HG03558 (cell line): ENCODE results near the gene ERLEC1.
"Not testable (repeated sequence)": the region's sequence is repeated elsewhere in the genome, so short reads cannot be mapped to it uniquely, and the experiment has no call there.

Experiments used
- ATAC-seq: cut with Tn5 transposase; IDR thresholded peaks from one replicate; pipeline ENCODE4 v1.9.1; 2021; ENCODE audit warnings: moderate number of reproducible peaks; ENCODE audit not compliant: unreplicated experiment; ENCODE audit errors: extremely low read depth

ERLEC1 gene

DNA sequence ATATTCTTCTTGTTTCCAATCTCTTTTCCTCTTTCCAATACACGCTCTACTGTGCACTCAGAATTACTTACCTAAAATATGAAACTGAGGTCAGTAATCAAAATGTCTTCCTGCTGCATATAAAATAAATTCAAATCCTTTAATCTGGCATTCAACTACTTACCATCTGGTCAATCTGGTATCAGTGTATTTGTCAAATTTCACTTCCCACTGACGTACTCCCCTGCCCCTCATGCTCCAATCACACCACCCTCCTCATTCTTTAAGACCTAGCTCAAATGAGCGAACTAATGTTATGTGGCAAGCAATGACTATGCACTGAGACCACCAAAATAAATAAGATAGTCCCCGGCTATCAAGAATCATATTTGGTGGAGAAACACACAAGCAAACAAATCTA lies 6.8 kb upstream of the ERLEC1 start:
- no peak for ATAC-seq

DNA sequence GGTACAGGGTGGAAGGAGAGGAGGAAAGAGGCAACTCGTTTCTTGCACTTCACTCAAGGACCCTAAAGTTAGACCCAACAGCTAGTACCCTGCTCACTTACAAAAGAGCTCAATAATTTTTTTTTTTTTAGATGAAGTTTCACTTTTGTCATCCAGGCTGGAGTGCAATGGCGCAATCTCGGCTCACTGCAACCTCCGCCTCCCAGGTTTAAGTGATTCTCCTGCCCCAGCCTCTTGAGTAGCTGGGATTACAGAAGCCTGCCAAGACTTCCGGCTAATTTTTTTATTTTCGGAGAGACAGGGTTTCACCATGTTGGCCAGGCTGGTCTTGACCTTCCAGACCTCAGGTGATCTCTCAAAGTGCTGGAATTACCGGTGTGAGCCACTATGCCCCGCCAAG lies 4.2 kb upstream of the ERLEC1 start:
- ATAC-seq: no peak

DNA sequence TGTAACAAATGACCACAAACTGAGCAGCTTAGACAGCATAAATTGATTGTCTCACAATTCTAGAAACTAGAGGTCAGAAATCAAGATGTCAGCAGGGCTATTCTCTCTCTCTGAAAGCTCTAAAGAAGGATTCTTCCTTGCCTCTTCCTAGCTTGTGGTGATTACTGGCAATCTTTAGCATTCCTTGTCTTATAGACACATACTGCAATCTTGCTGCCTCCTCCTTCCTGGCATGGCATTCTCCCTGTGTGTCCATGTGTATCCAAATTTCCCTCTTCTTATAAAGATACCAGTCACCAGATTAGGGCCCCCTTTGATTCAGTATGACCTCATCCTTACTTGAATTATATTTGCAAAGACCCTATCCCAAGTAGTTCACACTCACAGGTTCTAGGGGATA lies 2.4 kb upstream of the ERLEC1 start:
- ATAC-seq: no peak

DNA sequence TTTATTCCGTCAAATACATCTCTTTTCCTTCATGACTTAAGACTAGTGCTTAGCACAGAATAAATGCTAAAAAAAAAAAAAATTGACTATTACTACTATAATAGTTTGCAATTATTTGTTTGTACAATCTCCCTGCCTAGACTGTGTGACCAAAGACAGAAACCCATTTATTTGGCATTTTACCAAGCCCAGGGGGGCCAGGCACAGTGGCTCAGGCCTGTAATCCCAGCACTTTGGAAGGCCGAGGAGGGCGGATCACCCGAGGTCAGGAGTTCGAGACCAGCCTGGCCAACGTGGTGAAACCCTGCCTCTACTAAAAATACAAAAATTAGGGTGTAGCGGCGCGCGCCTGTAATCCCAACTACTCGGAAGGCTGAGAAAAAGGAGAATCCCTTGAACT lies 1.5 kb upstream of the ERLEC1 start:
- no peak for ATAC-seq

DNA sequence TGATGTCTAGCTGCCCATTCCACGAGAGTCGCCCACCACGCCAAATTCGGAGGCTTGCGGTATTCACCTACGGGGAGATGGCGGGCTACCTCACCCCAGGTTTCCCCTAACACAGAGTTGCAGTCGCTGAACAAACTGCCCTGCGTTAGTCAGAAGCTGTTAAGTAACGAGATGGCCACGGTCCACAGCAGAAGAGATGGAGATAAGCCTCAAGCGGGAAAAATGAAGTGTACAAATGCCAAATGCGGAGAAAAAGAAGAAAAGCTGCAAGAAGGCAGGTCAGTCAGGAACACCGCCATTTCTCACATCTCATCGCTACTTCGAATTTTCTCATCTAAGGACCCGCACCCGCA lies 516 bp upstream of the ERLEC1 start:
- ATAC-seq: no peak

DNA sequence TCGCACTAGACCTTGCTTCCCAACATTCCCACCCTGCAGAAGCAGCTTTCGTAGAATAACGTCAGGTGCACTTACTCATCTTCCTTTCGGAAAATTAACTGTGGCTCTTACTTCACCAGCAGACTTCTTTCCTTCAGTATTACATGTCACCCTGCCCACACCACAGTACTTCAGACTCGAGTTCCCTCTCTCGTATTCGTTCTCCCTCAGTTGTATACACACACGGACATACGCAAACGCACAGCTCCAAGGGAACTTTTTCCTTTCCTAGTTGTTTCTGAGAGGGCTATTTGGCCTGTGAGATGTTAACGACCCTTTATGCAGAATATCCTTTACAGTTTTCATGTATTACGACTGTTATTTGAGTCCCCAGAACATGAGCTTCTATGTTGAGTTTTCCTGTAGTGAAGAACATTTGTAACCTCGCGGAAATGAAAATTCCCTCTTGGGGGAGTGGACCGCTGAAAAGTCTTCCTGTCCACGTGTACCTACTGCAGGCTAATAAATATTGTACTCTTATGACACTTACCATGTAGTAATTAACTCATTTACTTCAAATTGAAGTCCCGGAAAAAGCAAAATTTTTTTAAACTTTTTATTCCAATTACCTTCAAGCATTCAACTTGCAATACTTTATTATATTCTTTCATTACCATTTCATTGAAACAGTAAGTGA lies 908 bp downstream of the ERLEC1 start:
- ATAC-seq: no peak

DNA sequence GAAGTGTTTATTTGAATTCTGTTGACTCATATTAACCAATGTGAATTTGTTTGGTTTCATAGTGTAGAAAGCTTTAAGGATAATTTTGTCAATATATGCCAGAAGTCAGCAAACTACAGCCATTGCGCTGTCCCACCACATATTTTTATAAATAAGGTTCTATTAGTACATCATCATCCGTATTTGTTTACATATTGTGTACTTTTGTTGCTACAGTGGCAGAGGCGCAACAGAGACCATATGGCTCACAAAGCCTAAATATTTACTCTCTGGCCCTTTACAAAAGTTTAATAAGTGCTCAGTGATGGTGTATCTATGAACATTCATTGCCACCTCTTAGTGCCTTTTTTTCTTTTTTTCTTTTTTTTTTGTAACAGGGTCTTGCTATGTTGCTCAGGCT lies 6.4 kb downstream of the ERLEC1 start:
- no peak for ATAC-seq

DNA sequence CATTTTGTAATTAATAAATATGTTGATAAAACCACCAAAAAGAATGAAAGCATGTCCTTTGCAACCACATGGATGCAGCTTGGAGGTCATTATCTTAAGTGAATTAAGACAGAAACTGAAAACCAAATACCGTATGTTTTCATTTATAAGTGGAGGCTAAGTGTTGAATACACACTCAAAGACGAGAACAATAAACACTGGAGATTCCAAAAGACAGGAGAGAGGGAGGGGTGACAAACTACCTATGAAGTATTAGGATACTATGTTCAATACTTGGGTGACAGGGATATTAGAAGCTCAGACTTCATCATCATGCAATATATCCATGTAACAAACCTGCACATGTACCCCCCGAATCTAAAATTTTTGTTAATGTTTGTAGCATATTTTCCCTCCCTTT lies 7.0 kb downstream of the ERLEC1 start:
- no peak for ATAC-seq

DNA sequence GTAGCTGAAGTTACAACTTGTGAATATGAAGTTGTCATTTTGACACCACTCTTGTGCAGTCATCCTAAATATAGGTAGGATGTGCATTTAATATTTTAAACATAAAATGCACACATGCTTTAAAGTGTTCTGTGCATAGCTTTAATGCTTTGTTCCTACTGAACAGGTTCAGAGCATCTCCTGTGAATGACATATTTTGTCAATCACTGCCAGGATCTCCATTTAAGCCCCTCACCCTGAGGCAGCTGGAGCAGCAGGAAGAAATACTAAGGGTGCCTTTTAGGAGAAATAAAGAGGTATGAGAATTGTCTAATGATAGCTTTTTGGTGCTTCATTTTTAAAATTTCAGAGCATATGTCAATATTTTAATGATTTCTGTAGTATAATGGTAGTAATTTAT lies 14.7 kb downstream of the ERLEC1 start:
- no peak for ATAC-seq

DNA sequence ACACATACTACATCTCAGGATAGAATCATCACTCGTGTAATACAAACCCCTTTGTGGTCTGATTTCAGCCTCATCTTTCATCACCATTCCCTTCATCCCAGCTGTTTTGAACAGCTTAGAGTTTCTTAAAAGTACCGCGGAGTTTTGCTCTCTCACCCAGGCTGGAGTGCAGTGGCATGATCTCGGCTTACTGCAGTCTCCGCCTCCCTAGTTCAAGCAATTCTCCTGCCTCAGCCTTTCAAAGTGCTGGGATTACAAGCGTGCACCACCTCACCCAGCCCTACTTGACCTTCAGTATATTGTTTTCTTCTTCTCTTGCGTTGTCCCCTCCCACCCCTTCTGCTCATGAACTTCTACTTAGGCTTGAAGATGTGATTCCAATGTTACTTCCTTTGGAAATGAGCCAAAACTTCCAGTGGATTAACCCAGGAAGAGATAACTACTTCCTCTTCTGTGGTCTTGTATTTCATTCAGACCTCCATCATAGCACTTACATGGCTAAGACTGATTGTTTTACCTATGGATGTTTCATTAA lies 15.8 kb downstream of the ERLEC1 start:
- ATAC-seq: no peak

DNA sequence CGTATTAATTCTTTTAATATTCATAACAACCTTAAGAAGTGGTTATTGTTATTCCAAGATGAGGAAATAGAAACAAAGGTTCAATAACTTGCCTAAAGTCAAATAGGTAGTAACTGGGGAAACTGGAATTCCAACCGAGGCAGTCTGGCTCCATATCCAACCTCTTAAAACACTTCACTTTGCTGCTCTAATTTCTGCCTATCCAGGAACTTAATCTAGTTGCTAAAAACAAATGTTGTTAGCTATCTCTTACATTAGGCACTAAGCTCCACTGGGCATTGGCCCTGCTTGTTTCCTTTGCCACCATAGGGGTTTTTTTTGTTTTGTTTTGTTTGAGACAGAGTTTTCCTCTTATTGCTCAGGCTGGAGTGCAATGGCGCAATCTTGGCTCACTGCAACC lies 24.8 kb downstream of the ERLEC1 start:
- no peak for ATAC-seq

DNA sequence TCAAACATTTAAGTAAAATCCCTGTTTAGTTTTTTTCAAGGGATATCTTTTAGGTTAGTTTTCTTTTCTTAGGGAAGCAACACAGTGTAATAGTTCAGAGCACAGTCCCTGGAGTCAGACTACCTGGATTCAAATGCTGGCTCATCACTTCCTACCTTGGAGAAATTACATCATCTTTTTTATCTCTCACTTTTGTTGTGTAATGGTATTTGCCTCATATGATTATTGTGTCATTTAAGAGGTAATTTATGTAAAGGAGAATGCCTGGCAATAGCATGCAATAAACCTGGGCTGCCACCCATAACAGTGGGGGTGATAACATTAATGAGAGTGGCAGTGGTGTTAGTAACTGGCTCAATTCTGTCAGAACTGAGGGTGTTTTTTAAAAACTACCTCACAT lies 26.3 kb downstream of the ERLEC1 start:
- ATAC-seq: no peak

DNA sequence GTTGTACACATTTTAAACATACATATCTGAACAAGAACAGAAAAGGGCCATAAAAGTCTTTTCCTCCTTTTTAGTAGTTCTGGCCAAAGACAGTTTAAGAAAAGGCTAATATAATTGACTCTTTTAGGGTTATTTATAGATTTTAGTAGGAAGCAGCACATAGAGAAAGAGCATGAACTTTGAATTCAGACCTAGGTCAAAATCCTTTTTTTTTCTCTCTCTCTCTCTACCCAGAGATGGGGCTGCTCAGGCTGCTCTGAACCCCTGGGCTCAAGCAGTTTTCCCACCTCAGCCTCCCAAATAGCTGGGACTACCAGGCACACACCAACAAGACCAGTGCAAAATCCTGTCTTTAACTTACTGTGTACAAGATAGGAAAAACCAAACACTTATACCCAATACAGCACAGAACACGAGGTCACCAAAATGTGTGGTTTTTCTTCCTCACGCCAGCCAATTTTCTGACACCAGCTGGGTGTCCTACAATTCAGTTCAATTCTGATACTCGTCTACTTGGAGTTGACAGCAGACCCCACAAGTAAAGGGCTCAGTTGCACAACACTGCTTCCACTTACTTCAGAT lies 32.1 kb downstream of the ERLEC1 start:
- no peak for ATAC-seq

DNA sequence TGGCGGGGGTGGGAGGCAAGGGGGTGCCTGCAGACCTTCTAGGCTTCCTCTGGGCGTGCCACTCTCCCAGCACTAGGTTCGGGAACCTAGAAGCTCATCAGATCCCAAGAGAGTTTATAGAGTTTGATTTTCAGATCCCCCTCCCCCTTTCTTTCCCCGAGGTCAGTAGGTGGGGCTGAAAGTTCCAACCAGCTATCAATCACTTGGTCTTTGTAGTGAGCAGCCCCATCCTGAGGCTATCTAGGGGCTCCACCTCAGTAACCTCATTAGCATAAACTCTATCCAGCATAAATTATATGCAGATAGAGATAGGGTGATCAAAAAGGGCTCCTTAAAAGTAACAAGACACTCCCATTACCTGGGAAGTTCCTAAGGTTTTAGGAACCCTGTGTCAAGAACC lies 32.8 kb downstream of the ERLEC1 start:
- ATAC-seq: no peak

DNA sequence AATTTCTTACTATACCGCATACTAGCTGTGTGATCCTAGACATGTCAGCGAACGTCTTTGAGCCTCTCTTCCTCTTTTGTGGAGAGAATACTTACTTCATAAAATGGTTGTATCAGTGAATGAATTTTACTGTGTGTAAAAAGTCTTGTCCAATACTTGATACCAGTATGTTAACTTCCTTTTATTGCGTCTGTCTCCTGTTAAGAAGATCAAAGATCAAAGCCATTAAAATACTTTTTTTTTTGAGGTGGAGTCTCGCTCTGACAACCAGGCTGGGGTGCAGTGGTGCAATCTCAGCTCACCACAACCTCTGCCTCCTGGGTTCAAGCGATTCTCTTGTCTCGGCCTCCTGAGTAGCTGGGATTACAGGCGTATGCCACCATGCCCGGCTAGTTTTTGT lies 33.2 kb downstream of the ERLEC1 start:
- no peak for ATAC-seq

DNA sequence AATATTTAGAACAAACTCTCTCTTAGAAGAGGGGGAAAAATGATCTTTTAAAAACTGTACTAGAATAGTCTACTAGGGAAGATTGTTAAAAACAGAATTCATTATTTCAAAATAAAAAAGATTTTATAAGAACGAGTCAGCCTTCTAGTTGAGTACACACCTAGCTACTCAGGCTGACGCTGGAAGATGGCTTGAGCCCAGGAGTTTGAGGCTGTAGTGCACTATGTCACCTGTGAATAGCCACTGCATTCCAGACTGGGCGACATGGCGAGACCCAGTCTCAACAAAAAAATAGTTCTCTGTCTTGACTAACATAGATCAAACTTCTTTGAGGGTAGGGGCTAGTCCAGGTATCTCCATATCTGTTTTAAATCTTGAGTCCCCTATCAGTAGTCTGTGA lies 33.9 kb downstream of the ERLEC1 start:
- no peak for ATAC-seq

DNA sequence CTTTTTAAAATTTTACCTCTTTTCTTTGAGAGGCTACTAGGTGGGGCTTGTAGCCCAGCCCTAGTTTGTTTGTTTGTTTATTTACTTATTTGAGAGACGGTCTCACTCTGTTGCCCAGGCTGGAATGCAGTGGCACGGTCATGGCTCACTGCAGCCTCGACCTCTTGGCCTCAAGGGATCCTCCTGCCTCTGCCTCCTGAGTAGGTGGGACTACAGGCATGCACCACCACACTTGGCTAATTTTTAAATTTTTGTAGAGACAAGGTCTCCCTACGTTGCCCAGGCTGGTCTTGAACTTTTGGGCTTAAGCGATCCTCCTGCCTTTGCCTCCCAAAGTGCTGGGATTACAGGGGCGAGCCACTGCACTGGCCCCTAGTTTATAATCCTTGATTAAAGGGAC lies 35.0 kb downstream of the ERLEC1 start:
- no peak for ATAC-seq

DNA sequence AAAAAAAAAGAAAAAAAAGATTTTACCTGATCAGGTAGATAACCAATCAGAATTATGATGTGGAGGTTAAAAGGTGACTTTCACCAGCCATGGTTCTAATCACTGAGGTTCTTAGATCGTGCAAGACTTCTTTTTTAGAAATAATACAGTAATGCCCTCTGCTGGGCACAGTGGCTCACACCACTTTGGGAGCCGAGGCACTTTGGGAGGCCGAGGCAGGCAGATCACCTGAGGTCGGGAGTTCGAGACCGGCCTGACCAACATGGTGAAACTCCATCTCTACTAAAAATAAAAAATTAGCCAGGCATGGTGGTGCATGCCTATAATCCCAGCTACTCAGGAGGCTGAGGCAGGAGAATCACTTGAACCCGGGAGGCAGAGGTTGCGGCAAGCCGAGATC lies 36.8 kb downstream of the ERLEC1 start:
- ATAC-seq: not testable (repeated sequence)

DNA sequence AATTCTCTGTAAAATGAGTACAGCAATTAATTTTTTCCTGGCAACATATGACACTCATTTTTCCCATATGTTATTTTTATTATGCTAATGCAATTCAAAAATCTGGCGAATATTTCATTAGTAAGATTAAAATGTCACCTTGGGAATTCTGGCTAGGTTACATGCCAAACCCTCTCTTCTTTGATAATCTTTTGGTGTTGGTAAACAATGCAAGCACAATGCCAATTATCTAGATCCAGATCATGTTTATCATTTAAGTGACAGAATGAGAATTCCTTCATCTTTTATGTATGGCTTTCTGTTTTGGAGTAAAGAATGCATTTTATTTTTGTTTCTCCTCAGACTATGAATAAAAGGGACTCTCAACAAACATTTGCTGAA lies 39.2 kb downstream of the ERLEC1 start:
- no peak for ATAC-seq

DNA sequence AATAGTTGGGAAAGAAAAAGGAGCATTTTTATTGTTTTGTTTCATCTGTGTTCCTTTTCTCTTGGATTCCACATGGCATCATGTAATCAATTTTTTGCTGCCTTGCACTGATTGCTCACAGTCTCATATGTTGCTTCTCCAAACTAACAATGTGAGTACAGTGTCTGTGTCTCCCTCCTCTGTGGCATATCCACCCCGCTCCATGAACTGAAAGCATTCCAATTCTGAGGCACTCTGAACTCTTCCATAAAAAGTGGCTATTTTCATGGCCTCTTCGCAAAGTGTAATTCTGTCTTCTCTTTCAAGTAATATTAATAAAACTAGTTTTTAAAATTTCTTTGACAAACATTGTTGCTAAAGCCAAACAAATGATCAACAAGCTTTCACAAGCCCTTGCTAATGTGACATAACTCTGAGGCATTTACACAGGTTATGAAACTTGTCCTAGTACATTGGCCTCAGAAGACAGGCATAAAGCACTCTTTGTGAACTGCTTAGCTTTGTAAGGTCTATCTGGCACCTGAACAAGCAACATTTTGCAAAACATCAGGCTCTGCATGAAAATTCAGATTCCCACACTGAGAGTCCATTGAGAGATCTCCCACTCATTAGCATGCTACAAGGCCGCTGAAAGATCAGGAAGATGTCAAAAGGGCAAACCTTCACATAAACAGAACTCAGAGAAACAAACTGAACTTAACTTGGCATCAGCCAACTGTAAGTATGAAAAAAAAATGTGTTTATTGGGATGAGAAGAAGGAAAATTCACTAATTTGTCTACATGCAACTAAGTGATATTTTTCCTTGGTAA lies 39.9 kb downstream of the ERLEC1 start:
- ATAC-seq: no peak

DNA sequence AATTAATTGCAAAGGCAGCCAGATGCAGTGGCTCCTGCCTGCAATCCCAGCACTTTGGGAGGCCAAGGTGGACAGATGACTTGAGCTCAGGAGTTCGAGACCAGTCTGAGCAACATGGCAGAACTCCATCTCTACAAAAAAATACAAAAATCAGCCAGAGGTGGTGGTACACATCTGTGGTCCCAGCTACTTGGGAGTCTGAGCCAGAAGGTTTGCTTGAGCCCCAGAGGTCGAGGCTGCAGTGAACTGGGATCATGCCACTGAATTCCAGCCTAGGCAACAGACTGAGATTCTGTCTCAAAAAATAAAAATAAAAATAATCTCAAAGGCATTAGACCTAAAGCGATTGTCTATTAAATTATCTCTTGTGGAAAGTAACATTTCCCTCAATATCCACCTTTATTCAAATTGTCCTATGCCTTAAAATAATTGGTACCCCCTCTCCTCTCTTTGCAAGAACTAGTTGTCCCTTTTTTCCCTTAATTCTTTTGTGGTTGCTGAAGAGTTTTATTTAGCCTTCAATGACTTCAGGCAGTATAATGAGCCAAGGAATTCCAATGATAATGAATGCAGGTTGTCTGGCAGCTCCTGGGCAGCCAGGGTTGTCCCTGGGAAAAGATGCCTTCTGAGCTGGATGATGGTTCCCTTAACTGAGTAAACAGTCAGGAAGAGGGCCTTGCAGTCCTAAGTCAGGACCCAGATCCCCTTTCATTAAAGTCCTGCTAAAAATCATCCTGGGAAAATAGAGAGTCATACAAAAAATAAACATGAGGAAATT lies 40.7 kb downstream of the ERLEC1 start:
- ATAC-seq: no peak
